Measurements from ENCODE around the gene RPL36. TPM values are rescaled to one million over a fixed set of nuclear protein-coding genes. Genes with fewer than 3 reads are reported as not detected.

Gene RPL36
- total RNA-seq, 1 experiment from 2014 or later: 787 TPM

GRCh38 chr19:5665781-5666513, 24.1 kb upstream of the RPL36 start:
- Histone ChIP-seq H3K4me3 (no peak overlapping the region), H3K27ac (no peak overlapping the region), H3K4me1 (replicated peaks; ENCODE audit: insufficient read depth) (no peaks in the 10 kb centered on the region), H4K20me1 (ENCODE audit: insufficient read depth) (no peaks in the 10 kb centered on the region; the same call in 1 of the 2 replicates), H3K4me2 (no peak overlapping the region), H3F3A (ENCODE audit: insufficient read depth, low read depth) (no peaks in the 10 kb centered on the region), H2AFZ (no peak overlapping the region), H3K36me3 (ENCODE audit: low read depth) (no peaks in the 10 kb centered on the region), H3K79me2 (ENCODE audit: low read depth) (no peaks in the 10 kb centered on the region), H3K9me2 (ENCODE audit: insufficient read depth) (no peaks in the 10 kb centered on the region), H3K27me3 (ENCODE audit: insufficient read depth, low read depth) (no peaks in the 10 kb centered on the region), H3K9me3 (ENCODE audit: insufficient read depth, low read depth) (no peaks in the 10 kb centered on the region)
- BruUV-seq (replicated peaks): no TSS peak
- TF ChIP-seq EZH2 (IDR thresholded peaks at IDR 0.05; ENCODE audit: low read depth): no peak
- TF ChIP-seq, protein P1, sequence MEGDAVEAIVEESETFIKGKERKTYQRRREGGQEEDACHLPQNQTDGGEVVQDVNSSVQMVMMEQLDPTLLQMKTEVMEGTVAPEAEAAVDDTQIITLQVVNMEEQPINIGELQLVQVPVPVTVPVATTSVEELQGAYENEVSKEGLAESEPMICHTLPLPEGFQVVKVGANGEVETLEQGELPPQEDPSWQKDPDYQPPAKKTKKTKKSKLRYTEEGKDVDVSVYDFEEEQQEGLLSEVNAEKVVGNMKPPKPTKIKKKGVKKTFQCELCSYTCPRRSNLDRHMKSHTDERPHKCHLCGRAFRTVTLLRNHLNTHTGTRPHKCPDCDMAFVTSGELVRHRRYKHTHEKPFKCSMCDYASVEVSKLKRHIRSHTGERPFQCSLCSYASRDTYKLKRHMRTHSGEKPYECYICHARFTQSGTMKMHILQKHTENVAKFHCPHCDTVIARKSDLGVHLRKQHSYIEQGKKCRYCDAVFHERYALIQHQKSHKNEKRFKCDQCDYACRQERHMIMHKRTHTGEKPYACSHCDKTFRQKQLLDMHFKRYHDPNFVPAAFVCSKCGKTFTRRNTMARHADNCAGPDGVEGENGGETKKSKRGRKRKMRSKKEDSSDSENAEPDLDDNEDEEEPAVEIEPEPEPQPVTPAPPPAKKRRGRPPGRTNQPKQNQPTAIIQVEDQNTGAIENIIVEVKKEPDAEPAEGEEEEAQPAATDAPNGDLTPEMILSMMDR (conservative IDR thresholded peaks at IDR 0.05): no peak
- CTCF ChIA-PET: no interaction called here
- no peak for DNase-seq
- POLR2A ChIA-PET (ENCODE audit: unreplicated experiment): interaction anchor here (0.6 kb wide), 2 partner anchors 207 to 432 kb away, joined by 3 to 9 read pairs; no protein-coding TSS in a partner anchor
- intact Hi-C loops (cut with micrococcal nuclease; ENCODE audit: unreplicated experiment): no loop called here

DNA sequence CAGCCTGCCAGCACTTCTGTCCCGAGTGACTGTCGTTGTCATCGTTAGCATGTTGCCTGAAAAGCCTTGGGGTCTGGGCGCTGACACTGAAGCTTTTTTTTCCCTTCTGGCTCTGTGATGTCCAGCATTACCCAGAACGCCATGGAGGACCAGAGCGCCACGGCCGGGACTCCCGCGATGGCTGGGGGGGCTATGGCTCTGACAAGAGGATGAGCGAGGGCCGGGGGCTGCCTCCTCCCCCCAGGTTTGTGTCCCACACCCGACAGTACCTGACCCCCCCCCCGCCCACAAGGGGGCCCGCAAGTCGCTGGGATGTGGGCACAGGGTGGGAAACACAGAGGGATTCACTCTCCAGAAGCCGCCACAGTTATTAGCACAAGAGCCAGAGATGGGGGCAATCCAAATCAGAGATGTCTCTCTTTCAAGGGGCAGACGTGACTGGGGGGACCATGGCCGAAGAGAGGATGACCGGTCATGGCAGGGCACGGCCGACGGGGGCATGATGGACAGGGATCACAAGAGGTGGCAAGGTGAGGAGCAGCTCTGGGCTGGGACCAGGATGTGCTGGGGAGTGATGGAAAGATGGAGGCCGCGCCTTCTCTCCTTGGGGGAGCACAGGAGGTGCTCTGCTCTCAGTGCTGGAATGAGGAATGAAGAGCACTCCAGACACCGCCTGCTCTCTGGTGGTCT, 23.0 kb upstream of the RPL36 start:
- CTCF ChIA-PET: no interaction called here
- H3K4me2 ChIP-seq: no peak overlapping the region
- H3K36me3 ChIP-seq (ENCODE audit: low read depth): no peaks in the 10 kb centered on the region
- no peak overlapping the region for H2AFZ ChIP-seq
- no peaks in the 10 kb centered on the region for H3K27me3 ChIP-seq (ENCODE audit: insufficient read depth, low read depth)
- H3K9me2 ChIP-seq (ENCODE audit: insufficient read depth): no peaks in the 10 kb centered on the region
- intact Hi-C loops (cut with micrococcal nuclease; ENCODE audit: unreplicated experiment): no loop called here
- POLR2A ChIA-PET (ENCODE audit: unreplicated experiment): no interaction called here
- no TSS peak for BruUV-seq (replicated peaks)
- H3K27ac ChIP-seq: no peak overlapping the region
- no peaks in the 10 kb centered on the region for H3K9me3 ChIP-seq (ENCODE audit: insufficient read depth, low read depth)
- H3K79me2 ChIP-seq (ENCODE audit: low read depth): no peaks in the 10 kb centered on the region
- no peak overlapping the region for H3K4me3 ChIP-seq
- TF ChIP-seq, protein P1 (conservative IDR thresholded peaks at IDR 0.05): no peak
- no peak for TF ChIP-seq EZH2 (IDR thresholded peaks at IDR 0.05; ENCODE audit: low read depth)
- DNase-seq: no peak
- no peaks in the 10 kb centered on the region; the same call in 1 of the 2 replicates for H4K20me1 ChIP-seq (ENCODE audit: insufficient read depth)
- no peaks in the 10 kb centered on the region for H3F3A ChIP-seq (ENCODE audit: insufficient read depth, low read depth)
- no peaks in the 10 kb centered on the region for H3K4me1 ChIP-seq (replicated peaks; ENCODE audit: insufficient read depth)

DNA sequence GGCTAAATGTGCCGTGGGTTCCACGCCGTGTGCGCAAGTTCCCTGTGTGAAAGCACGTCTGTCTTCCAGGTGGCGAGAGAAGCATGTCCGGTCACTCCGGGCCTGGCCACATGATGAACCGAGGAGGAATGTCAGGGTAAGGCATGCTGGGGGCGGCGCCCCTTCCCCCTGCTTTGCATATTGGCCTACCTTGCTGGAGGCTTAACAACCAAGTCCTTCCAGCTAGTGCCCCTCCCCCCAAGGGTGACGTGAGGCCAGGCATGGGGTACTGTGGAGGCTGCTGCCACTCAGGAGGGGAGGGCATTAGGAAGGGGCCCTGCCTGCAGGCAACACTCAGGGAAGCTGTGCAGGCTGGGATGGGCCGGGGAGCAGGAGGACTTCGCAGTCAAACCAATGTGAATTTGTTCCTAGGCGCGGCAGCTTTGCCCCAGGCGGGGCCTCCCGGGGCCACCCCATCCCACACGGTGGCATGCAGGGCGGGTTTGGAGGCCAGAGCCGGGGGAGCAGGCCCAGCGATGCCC, 22.3 kb upstream of the RPL36 start:
- H2AFZ ChIP-seq: no peak overlapping the region
- ChIA-PET POLR2A (ENCODE audit: unreplicated experiment) (no interaction called here), CTCF (no interaction called here)
- TF ChIP-seq, protein P1 (conservative IDR thresholded peaks at IDR 0.05): no peak
- no peak for TF ChIP-seq EZH2 (IDR thresholded peaks at IDR 0.05; ENCODE audit: low read depth)
- no peak overlapping the region for H3K27ac ChIP-seq
- H4K20me1 ChIP-seq (ENCODE audit: insufficient read depth): no peaks in the 10 kb centered on the region; the same call in 1 of the 2 replicates
- H3K4me1 ChIP-seq (replicated peaks; ENCODE audit: insufficient read depth): no peaks in the 10 kb centered on the region
- H3K27me3 ChIP-seq (ENCODE audit: insufficient read depth, low read depth): no peaks in the 10 kb centered on the region
- intact Hi-C loops (cut with micrococcal nuclease; ENCODE audit: unreplicated experiment): no loop called here
- no peak overlapping the region for H3K4me3 ChIP-seq
- H3K9me2 ChIP-seq (ENCODE audit: insufficient read depth): no peaks in the 10 kb centered on the region
- H3F3A ChIP-seq (ENCODE audit: insufficient read depth, low read depth): no peaks in the 10 kb centered on the region
- H3K9me3 ChIP-seq (ENCODE audit: insufficient read depth, low read depth): no peaks in the 10 kb centered on the region
- H3K4me2 ChIP-seq: no peak overlapping the region
- H3K79me2 ChIP-seq (ENCODE audit: low read depth): no peaks in the 10 kb centered on the region
- H3K36me3 ChIP-seq (ENCODE audit: low read depth): no peaks in the 10 kb centered on the region
- no TSS peak for BruUV-seq (replicated peaks)
- DNase-seq: no peak
